NCI-H446 treated with DMSO at 0.1 percent for 48 hours (cell line): ENCODE data around the gene FBXL22.

ENCODE experiments used
- DNase-seq: peaks from one replicate; lab custom pipeline; 2025; lab: John Stamatoyannopoulos, UW

The FBXL22 gene

DNA sequence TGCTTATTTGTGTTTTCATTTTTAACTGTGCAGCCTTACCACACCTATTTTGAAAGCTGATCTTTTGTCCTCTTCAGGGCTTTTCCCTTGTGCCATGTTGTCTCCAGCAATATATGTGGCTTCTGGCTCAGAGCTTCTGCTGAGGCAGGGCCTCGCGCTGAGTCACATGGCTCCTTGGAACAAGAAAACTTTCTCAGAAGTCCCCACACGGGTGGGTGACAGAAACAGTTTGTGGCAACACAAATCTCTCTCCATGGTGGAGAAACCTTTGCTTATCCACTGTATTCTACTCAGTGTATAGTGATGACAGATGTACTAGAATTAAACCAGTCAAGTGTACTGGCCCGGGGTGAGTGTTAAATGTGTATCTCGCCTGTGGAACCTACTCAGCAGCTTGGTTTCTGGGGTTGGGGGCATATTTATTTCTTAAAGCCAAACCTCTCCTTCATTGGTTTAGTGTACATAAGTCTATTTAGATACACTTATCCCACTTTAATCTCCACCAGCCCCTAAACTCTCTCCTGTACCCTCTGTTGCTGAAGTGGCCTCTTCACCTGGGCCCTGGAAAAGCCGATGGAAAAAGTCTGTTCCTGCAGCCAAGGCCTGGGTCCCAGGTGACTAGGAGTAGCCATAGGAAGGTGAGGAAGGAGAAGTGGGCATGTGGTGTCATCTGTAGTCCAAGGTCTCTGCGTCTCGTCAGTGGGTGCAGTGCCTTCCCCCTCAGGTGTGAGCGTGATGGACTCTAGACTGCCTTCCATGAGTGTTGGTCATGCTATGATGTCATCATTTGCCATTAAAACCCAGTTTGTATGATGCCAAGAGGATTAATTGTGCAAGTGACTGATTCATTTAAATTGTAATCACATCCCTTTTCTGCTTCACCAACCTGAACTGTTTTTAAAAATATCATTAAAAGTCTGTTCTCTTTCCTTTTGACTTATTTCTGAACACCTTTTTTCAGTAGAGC is 3.2 kb upstream of the FBXL22 start:
- no peak for DNase-seq

DNA sequence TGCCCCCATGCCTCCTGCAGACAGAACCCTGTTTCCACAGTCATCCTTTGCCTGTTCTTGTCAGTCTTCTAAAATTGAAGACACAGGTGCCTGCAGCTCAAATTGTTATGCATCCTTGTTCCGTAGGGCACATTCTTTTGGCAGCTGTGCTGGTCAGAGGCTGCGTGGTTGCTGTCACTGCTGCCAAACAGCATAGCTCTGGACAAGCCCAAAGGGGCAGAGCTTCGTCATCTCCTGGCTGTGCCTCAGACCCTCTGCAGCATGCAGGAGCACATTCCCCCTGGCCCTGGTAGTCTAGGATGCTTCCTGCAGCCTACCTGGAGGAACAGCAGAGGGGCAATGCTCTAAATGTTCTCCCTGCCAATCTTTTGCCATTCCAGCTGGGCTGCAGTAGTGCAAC is 2.1 kb upstream of the FBXL22 start:
- DNase-seq, result no peak

DNA sequence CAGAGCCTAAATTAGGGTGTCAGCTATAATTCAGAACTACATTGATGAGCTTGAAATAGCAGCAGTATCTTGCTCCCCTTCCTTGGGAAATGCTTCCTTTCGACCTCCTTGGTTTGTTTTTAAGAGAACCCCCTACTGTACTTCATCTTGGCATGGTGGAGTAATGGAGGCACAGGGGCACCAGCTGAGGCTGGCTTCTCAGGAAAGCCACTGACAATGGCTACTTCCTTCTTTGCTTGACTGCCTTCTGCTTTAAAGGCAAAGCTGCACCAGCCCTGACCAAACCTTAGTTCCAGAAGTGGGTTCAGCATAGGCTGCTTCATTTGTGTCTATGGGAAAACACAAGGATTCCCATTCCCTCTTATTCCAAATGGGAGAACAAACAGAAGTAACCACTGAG is 1.5 kb upstream of the FBXL22 start:
- DNase-seq, result no peak

DNA sequence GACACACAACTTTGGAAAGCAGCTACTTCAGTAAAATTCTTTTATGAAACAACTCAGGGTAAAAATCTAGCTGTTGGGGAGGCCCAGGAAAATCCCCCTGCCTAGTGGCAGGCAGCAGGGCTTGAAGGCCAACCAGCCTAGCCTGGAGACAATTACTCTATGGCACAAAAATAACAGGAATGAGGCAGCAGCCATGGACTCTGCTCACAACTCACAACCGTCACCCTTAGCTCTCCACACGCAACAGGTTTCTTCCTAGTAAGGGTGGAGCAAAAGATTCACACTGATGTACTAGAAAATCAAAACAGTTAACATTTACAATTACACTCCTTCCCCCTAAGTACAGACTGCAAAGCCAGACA is 530 bp upstream of the FBXL22 start:
- no peak for DNase-seq

DNA sequence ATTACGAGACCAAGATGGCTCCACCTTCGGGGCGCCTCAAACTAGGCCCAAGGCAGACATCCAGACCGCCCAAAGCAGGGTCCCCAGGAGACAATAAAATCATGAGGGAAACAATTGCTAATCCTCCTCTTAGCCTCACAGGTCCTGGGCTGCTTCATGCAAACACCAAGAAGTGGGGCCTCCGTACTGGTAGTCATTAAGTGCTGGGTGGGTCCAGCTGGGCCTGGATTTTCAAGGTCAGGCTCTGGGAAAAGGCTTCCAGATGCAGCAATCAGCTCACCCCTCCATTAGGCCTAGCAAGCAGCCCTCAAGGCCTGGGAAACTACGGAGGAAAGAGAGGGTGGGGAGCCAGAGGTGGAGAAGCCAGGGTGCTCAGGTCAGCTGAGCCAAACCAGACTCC is 634 bp downstream of the FBXL22 start:
- DNase-seq, result no peak

DNA sequence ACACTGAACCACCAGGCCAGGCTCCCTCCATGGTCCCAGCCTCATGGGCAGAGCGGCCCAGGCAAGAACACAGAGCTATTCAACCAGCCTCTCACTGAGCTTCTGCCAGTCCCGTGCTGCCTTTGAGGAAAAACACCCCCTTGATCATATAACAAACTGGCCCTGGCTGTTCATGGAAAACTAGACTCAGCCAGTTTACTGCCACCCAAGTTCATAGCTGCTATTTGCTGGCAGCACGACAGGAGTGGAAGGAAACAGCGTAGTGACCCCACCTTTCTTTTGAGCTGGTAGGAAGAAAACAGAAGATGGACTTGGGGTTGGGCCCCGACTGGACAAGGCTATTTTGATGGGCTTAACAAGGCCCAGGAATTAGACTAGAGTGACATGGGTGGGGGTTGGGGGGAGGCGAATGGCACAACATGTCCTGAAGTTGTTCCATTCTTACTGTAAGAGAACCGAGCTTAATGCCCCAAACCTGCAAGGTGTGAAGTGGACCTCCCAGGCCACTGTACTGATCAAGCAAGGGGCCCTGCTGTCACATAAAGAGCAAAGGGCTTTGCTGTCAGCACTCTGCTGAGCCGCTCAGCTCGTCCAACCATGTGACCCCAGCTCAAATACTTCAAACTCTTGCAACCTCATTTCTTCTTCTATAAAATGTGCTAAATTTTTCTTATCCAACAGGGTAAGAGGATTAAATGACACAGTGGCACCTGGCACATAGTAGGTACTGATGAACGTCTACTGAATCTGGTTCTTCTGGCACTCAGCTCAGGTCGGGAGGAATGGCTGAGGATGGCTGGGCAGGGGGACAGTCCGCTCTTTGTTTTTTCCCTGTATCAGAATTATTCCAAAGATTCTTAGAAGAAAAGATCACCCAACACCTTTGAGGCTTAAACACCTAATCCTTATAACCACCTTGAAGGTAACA is 1.6 kb downstream of the FBXL22 start:
- no peak for DNase-seq

DNA sequence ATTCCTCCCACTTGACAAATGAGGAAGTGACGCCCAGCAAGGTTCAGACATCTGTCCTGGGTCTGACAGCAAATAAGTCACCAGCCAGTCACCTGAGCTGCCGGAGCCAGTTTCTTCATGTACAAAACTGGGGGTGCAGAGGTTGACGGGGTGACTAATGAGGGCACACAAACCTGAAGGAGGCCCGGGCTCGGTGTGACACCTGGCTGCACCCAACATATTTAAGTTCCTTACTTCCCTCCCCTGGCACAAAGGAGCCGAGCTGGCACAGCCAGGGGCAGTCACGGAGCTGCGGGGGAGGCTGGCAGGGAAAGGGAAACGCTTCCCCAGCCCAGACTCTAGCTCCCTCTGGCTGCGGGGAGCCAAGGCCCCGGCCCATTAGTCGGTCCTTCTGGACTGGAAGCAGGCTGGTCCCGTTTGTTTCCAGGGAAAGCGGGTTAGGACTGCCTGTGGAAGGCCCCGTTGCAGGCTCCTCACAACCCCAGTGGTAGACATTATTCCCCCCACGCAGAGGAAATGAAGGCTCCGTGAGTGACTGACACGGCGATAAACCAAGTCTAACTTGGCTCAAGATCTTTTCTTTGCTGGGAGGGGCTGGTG is 2.3 kb downstream of the FBXL22 start:
- DNase-seq, result peak; percentile 4

DNA sequence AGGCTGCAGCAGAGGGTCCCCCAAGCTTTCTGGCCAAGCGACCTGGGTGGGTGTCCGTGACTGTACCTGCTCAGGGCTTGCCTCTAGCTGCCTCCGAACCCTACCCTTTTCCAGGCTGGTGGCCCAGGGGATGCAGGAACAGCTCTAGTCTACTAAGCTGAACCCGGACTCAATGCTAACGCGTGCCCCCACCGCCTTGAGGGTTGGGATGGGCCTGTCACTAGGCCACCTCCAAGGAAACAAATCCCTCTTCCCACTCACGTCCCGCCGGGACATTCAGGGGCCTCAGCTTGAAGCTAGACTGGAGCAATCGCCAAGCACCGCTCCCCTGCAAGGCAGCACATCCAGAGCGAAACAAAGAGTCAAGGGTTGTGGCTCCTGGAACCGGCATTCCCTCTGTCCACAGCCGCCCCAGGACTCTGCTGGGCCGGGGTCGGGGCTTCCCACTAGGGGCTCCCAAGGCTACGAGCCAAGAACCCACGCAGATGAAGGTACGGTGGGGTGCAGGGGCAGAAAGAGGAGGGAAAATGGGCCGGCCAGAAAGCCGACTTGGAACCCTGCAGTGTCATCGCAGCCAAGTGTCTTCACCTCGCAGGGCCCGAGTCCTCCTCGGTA is 2.9 kb downstream of the FBXL22 start:
- no peak for DNase-seq

DNA sequence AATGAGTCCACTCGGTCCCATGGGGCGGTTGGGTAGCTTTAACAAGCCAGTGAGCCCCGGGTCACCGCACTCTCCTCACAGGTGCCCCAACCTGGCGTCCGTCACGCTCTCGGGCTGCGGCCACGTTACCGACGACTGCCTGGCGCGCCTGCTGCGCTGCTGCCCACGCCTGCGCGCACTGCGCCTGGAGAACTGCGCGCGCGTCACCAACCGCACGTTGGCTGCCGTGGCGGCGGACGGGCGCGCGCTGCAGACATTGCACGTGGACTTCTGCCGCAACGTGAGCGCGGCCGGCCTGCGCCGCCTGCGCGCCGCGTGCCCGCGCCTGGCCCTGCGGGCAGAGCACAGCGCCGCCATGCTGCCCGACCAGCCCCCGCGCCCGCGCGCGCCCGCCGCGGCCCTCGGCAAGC is 3.4 kb downstream of the FBXL22 start:
- peak; percentile 79 for DNase-seq

DNA sequence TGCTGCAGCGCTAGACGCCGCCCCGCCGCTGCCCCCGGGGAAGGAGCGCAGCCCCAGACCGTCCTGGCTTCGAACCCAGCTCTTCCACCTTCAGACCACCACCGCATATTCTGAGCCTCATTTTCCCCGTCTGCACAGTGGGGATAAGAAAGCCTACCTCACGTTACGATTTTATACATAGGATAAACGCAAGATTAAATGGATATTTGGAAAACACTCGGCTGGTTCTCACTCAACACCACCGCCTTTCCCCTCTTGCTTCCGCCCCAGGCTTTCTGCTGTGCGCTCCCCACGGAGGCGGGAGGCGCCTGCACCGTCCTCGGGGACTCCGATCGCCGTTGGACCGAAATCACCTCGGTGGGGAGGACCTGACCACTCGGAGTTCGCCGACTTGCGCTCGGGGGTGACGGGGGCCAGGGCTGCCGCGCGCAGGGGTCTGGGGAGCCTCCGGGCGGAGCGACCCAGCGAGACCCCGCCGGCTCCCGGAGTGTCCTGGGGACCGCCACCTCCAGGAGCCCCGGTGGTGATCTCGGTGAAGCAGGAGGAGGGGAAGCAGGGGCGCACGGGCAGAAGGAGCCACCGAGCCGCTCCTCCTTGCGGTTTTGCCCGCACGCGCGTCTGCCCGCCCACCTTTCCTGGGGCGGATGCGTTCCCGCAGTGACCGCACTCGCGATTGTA is 4.0 kb downstream of the FBXL22 start:
- DNase-seq, result no peak

DNA sequence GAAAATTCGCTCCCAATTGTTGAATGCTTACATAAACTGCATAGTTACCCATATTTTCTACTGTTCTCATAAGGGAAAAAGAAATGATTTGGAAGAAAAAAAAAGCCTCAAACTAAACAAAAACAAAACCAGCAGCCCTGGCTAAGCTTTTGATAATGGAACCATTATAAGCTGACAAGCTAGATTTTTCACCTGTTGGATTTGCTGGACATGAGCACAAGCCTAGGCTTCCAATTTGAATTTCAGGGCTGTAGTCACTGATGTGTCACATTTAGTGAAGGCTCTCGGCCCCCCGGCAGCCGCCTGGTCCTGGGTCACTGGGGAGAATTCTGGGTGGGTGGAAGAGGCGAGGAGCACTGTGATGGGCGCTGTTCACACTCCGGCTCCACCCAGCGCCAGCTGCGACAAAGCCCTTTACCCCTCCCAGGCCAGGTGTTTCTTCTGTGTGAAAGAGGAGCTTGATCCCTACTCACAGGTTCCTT is 4.6 kb downstream of the FBXL22 start:
- no peak for DNase-seq

DNA sequence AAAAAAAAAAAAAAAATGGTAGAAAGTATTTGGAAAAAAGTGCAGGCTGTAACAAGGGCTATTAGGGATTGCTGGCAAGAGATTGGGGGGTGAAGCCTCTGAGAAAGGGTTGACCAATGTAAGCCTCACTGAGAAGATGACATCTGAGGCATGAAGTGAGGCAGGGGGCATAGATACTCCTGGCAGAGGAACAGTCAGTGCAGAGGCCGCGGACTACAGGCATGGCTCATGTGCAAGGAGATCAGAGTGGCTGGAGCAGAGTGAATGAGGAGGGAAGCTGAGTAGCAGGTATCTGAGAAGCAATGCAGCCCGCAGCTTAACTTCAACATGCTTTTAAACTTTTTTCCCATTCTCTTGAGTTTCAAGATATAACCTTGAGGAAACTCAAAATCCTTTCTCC is 5.4 kb downstream of the FBXL22 start:
- no peak for DNase-seq

DNA sequence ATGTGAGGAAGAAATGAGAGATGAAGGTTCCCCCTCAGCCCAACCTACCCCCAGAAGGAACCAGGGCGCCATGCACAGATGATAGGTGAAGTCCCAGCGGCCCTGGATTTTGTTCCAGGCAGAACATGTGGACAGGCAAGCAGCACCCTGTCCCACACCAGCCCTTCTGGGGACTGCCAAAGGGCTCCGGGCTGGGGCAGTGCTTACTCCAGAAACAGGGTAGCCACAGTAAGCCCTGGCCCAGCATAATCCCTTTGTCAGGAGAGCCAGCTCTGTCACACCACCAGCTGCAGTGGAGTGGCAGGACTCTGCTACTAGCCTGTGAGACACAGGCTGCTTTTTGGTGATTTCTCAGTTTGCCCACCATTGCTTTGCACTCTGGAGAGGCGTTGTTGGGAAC is 6.3 kb downstream of the FBXL22 start:
- no peak for DNase-seq

DNA sequence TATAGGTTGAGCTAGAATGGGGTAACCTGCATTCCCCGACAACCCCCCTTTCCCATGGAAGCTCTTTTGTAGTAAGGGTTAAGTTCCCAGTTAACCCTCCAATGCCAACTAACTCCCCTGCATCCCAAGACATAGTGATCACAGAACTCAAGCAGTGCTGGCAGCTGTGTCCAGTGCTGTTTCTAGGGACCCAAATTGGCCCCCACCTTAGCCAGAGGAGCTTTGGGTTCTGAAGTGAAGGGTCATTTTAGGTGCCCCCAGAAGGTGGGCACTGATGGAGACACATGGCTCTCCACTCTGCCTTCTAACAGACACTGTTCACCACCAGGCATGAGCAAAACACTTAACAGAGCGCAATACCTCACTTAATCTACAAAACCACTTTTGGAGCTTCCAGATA is 7.1 kb downstream of the FBXL22 start:
- no peak for DNase-seq

DNA sequence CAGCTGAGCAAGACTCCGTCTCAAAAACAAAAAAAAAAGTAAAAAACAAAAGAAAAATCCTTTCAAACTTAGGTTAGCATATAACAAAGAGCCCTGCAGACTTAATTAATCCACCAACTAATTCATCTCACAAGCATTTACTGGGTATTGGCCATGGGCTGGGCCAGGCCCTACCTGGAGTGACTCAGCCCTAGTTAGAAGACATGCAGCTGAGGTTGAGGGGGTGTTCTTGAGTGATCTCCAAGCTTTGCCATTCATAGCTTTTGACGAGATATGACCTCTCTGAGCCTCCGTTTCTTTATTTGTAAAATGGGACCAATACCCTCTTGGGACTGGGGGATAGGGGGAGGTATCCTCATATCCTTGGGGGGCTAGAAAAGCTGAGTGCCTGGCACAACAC is 7.8 kb downstream of the FBXL22 start:
- DNase-seq, result no peak

DNA sequence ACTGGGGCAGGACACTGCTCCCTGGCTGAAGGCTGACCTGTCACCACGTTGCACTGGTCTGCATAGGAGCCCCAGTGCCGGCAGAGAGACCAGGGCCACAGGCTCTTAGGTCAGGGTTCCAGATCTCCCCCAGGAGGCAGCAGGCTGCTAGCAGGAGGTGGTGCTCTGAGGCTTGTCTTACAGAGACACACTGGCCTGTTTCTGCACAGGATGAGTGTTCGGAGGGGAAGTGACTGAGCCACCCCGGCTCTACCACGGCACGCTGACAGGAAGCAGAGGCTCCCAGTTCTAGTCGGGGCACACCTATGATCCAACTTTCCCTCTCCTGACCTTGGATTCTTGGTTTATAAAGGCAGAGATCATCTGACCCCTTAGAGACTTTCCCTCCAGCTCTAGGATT is 8.6 kb downstream of the FBXL22 start:
- DNase-seq, result no peak

DNA sequence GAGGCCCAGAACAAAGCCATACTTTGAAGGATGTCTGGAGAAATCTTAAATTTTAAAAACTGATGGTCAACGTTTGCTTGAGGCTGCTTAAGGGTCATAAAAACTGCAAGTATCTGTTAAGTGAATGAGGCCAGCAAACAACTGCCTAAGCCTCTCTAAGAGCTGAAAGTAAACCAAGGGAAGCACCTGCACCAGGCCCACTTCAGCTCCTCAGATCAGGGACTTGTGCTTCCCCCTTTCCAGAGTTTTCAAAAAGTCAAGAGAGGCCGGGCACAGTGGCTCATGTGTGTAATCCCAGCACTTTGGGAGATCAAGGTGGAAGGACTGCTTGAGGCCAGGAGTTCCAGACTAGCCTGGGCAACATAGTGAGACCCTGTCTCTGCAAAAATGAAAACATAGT is 9.1 kb downstream of the FBXL22 start:
- DNase-seq, result no peak

DNA sequence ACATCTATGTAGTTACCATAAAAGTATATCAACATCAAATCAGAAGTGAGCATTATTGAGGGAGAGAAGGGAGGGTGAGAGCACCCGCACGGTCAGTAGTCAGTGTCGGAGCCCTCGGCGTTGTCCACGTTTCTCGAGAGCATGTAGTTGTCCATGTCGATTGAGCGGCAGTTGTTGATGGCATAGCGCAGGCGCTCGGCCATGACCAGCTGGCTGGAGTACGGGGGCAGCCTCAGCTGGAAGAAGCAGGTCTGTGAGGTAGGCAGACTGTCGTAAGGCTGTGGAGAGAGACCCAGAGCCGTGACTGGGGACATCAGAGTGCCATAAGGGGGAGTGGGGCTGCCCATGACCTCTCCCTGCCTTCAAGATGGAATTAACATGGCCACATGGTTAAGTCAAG is 11.8 kb downstream of the FBXL22 start:
- no peak for DNase-seq

DNA sequence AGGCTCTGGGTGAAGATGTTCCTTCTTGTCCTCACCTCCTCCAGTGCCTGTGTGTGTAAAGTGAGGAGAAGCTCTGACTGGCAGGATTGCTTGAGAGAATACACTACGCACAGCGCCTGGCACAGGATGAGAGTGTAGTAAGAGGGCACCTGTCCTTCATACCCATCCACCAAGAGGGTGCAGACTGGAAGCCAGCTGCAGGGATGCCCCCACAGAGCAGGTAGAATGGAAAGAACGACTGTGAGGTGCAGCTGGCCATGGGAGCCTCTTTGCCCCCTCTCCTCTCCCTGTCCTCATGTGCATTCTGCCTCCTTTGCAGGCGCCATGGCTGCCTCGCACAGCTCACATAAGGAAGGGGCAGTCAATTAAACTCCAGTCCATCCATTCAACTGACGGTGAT is 12.3 kb downstream of the FBXL22 start:
- DNase-seq, result no peak

DNA sequence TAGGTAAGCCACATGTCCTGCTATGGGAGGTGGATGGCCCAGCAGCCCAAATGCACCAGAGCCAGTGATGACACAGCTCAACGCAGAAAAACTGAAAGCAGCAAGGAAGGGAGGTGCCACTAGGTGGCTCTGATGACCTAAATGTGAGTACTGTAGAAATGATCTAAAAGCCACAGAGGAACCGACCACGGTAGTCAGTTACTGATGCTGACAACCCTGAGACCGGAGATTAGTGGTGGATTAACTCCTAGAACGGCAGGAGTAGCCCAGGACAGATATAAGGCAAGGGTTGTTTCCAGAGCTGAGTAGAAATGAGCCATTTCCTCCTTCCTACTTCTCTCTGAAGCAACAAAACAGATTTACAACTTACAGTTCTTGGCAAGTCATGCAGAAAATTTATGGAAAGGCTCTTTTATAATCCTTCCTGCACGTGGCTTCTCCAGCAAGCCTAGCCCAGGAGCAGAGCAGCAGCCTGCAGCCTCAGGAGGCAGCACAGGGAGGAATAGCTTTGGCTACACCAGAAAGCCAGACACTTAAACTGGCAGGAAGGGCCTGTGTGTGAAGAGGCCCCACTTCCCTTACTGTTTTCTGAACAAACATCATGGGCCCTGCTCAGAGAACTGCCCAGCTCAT is 13.1 kb downstream of the FBXL22 start:
- DNase-seq, result peak; percentile 43

DNA sequence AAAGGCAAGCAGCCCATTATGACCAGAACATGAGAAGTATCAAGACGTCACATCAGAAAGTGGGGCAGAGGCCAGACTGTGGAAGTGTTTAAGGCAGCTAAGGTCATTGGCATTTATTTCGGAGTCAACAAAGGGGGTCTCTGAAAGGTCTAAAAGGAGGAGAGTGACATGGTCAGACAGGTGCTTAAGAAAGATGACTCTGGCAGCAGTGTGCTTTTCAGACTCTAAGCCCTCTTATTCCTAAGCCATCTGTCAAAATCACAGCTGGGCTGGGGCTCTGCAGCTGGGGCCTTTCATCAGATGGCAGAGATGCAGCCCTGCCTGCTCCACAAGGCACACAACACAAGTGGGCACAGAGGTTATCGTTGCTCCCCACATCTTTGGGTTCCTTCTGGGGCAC is 14.0 kb downstream of the FBXL22 start:
- no peak for DNase-seq
